A549 treated with AZD9567 at 1 μM for 4 hours (cell line): ENCODE data around the gene GFY. TPM values are rescaled to one million over a fixed set of nuclear protein-coding genes. Genes with fewer than 3 reads are reported as not detected.

ENCODE experiments used
- total RNA-seq: library from RNA; stranded (reverse); fragments of 200-300 nt; extraction: Qiagen RNA extraction; gene quantifications from 5 replicates; pipeline ENCODE4 v1.2.3, GENCODE V29; 2022; ENCODE audit not compliant: insufficient read depth

GFY gene, protein sequence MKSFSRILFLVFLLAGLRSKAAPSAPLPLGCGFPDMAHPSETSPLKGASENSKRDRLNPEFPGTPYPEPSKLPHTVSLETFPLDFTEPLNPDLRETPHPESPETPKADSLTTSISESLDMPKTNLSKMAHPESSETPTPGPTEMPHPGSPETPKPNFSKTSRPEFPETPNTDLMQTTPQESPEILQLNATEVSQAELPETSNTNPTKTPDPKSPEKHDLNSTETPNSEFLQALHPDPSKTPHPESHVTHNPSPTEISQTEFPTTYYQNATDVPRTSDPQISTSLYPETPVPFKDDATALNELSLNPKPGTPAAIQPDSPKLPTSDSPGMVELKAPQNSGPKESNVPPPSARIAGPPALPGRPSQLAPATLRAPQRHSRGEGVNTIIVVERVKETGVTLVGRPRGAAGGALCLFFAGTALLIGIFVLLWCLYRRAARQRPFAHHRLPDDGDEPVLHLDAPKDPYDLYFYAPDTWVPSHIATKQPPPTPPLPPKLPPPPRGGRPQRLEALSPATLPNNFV
- total RNA-seq = 0.12 to 0.19 TPM (median 0.15 TPM) in 4 of 5 replicates, not detected in the other

GRCh38 chr19:49425178-49425577 lies at the start of gene GFY:
Gene GFY, plus strand, starts transcription at chr19:49425388. Its CDS starts 1,043 bp downstream, at chr19:49426431.

DNA sequence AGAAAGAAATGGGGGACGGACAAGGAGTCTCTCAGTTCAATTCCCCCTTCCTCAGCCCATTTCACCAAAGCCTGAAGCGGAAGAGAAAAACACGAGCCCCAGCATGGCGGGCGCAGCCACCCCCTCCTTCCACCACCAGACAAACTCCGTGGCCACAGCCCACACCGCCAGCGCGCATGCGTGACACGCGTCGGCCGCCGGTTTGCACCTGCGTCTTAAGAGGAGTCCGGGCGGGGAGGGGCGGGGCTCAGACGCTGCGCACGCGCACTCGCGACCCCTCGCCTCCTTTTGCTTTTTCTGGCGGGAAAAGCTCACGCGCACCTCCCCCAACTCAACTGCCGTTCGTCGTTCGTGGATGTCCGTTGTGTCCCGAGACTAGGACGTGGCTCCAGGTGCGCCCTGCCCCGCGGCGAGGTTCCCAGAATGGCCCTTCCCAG lies 37.2 kb upstream of the GFY start, which contains the start of gene KASH5:
KASH5 (plus strand) TSS at position 314 of the 437 bp plus-strand sequence. CDS start 2,635 bp downstream, outside the sequence.

DNA sequence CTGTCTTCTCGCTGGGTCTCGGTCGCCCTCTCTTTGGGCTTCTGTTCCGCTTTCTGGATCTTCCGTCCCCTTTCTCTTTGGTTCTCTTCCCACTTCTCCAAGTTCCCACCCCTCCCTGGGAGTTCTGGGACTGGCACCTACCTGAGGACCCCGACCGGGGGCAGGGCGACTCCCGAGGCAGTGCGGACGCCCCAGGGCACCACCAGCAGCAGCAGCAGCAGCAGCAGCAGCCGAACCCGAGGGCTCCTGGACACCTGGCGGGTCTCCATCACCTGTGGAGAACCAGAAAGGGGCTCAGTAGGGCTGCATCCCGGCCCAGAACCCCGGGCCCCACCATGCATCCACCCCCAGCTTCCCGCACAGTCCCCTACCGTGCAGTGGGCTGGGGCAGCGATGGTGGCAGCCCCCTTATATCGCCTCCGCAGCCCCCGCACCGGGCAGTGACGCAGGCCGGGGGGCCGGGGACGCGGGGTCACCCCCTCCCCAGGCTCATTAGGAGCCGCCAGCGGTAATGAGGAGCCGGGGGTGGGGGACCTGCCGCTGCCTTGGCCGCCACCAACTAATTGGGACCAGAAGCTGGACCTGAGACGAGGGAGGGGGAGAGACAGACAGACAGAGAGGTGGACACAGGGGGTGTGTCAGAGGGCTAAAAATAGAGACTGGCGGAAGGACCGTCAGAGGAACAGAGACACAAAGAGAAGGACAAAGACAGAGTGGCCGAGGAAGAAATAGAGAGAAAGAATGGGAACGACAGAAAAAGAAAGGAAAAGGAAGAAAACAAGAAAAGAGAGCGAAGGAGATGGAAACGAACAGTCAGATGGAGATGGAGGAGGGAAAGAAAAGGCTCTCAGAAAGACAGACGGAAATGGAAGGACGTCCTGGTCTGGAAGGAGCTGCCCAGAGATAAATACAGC lies 1.9 kb upstream of the GFY start, which contains the start of gene PTH2:
PTH2 (minus strand) TSS at position 371 of the 914 bp plus-strand sequence; CDS start at position 269, 102 bp downstream.

DNA sequence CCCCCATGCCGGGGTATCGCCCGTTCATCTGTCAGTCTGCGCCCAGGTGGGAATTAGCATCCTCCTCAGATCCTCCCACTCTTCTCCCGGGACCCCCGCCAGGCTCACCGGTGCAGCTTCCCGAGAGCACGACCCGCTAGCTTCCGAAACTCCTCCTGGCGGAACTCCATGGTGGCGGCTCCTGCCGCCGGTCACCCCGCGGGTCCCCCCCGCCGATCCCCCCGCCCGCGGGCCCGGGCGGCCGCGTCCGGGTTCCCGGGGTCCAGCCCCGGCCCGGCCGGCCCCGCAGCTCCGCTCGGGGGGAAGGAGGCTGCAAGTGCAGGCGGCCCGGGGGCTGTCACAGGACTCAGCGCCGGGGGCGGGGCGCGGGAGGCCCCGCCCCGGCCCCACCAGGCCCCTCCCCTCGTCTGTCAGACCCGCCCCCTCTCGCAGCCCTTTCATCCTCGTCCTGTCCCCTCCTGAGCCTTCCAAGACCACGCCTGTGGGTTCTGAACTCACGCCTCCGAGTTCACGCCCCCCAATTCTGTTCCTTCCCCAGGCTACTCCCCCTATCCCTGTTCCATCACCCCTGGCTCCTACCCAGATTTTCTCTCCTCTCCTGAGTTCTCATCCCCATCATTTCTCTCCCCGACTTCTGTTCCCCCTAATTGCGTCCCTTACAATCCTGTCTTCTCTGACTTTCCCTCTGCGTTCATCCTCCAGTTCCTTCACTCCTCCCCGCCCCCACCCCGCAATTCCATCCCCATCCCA lies 16.2 kb downstream of the GFY start, which contains the start of gene SLC17A7:
SLC17A7 (minus strand) TSS at position 318 of the 750 bp plus-strand sequence; CDS start at position 170, 148 bp downstream.

GRCh38 chr19:49451430-49452181 lies 26.4 kb downstream of the GFY start, which contains the start of gene PIH1D1:
Gene PIH1D1, minus strand, starts transcription at chr19:49451814. Its CDS starts 240 bp downstream, at chr19:49451574.

GRCh38 chr19:49453013-49453756 lies 28.0 kb downstream of the GFY start, which contains the start of gene ALDH16A1:
Gene ALDH16A1, plus strand, starts transcription at chr19:49453225. Its CDS starts 107 bp downstream, at chr19:49453332.

DNA sequence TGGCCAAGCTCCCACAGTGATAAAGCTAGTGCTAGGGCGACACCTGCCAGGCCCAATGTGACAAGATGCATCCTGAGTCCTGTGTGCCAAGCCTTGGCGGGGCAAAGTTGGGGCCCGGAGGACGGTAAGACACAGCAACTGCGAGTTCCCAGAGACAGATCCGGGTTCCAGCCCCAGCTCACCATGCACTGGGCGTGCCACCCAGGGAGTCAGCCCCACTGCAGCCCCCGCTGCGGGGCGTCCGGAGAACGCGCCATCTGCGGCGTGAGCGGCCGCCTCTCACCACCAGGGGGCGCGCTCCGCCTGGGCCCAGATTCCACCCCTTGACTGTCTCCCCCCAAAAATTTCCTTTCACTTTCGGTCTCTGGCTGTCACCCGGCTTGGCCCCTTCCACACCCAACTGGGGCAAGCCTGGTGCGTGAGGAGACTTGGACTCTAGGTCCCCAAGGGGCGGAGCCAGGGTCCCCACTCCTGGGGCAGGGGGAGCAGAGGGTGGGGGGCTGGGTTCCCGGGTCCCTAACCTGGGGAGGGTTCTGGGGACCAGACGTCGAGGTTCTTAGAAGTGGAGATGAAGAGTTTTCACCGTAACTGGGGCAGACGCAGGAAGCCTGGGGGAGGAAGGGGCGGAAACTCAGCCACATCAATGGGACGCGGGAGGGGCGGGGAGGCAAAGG lies 48.8 kb downstream of the GFY start, which contains the start of gene FLT3LG:
FLT3LG (plus strand) TSS at position 348 of the 674 bp plus-strand sequence. CDS start 425 bp downstream, outside the sequence.

Other genes with a start within 250 kb of the GFY start
- 1.4 to 2.0 TPM (median 1.4 TPM) in 4 of 5 replicates, not detected in the other for gene SLC6A16, start 100.2 kb upstream of the GFY start, total RNA-seq
- not detected in 5 replicates for gene CD37, start 90.0 kb upstream of the GFY start, total RNA-seq
- gene TEAD2, start 63.0 kb upstream of the GFY start, total RNA-seq = 13.2 to 33.0 TPM (median 16.2 TPM) in 5 replicates
- gene DKKL1, start 61.5 kb upstream of the GFY start, total RNA-seq = 0.50 to 0.55 TPM (median 0.53 TPM) in 4 of 5 replicates, not detected in the other
- gene KASH5, start 37.1 kb upstream of the GFY start, total RNA-seq = 0.20 TPM in 1 of 5 replicates, not detected in the others
- gene PTH2, start 1.9 kb upstream of the GFY start, total RNA-seq = not detected in 5 replicates
- gene SLC17A7, start 16.1 kb downstream of the GFY start, total RNA-seq = 0.63 to 3.0 TPM (median 0.82 TPM) in 5 replicates
- 66.4 to 97.1 TPM (median 93.3 TPM) in 5 replicates for gene PIH1D1, start 26.4 kb downstream of the GFY start, total RNA-seq
- 13.4 to 27.9 TPM (median 27.3 TPM) in 5 replicates for gene ALDH16A1, start 27.8 kb downstream of the GFY start, total RNA-seq
- 0.89 to 1.6 TPM (median 1.1 TPM) in 4 of 5 replicates, not detected in the other for gene FLT3LG, start 48.8 kb downstream of the GFY start, total RNA-seq
- 3,480 to 4,206 TPM (median 3,972 TPM) in 5 replicates for gene RPL13A, start 62.2 kb downstream of the GFY start, total RNA-seq
- gene RPS11, start 71.0 kb downstream of the GFY start, total RNA-seq = 3,818 to 4,072 TPM (median 3,919 TPM) in 5 replicates
- gene FCGRT, start 87.3 kb downstream of the GFY start, total RNA-seq = 22.8 to 30.5 TPM (median 30.2 TPM) in 5 replicates
- 1.8 to 4.0 TPM (median 2.4 TPM) in 5 replicates for gene RCN3, start 102.6 kb downstream of the GFY start, total RNA-seq
- 82.3 to 118 TPM (median 113 TPM) in 5 replicates for gene NOSIP, start 155.2 kb downstream of the GFY start, total RNA-seq
- 0.71 to 1.0 TPM (median 0.86 TPM) in 4 of 5 replicates, not detected in the other for gene PRRG2, start 155.9 kb downstream of the GFY start, total RNA-seq
- gene PRR12, start 165.8 kb downstream of the GFY start, total RNA-seq = 21.3 to 31.8 TPM (median 29.3 TPM) in 5 replicates
- 70.6 to 148 TPM (median 141 TPM) in 5 replicates for gene RRAS, start 214.8 kb downstream of the GFY start, total RNA-seq
- 39.7 to 68.6 TPM (median 64.4 TPM) in 5 replicates for gene SCAF1, start 216.8 kb downstream of the GFY start, total RNA-seq
- 92.2 to 110 TPM (median 99.0 TPM) in 5 replicates for gene IRF3, start 240.5 kb downstream of the GFY start, total RNA-seq
- gene BCL2L12, start 240.5 kb downstream of the GFY start, total RNA-seq = 71.8 to 79.2 TPM (median 75.2 TPM) in 5 replicates